ENCODE results near the gene PPARA.

Gene PPARA

GRCh38 chr22:46280999-46281623, 130.8 kb downstream of the PPARA start:
- DNase-seq: peak; percentile 41

DNA sequence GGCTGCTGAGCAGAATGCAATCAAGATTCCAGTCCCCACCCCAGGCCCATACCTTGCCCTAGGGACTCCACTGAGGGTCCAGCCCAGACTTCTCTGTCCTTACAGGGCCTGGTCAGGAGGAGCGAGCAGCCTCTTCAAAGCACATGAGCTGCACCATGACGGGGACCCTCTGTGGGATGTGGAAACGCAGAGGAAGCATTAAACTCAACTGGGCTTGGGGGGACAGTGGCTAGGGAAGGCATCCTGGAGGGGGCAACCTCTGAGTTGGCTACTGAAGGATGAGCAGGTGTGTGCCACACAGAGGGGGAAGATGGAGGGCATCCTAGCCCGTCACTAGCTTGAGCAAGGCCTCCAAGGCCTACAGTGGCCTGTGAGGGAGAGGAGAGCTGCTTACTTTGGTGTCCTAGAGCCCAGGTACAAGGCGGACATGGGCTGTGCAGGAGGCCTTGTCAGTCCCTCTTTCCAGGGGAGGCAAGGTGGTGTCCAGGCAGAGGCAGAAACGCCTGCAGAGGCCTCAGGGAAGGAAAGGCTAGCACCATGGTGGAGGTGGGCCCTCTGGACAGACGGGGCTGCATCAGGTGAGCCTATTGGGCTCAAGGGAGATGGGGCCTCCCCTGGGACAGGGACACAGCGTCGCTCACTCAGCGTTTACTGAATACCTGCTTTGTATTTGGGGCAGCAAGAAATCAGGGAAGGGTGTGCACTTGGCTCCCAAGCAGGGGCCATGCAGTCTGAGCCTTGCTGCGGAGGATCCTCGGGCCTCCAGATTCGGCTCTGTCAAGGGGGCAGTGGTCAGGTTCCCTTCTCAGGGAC, 131.7 kb downstream of the PPARA start:
- no peak for DNase-seq

DNA sequence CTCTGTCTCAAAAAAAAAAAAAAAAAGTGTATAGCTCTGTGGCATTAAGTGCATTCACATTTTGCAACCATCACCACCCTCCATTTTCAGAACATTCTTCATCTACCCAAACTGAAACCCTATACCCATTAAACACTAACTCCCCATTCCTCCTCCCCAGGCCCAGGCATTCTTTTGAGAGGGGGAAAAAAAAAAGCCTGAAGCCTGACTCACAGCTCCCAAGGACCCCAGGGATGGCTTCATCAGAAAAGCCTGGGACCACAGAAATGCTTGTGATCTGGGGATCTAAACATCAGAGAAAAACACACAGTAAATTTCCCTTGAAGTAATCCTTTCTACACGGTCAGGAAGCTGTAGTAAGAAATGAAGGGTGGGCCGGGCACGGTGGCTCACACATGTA, 135.7 kb downstream of the PPARA start:
- DNase-seq: no peak

DNA sequence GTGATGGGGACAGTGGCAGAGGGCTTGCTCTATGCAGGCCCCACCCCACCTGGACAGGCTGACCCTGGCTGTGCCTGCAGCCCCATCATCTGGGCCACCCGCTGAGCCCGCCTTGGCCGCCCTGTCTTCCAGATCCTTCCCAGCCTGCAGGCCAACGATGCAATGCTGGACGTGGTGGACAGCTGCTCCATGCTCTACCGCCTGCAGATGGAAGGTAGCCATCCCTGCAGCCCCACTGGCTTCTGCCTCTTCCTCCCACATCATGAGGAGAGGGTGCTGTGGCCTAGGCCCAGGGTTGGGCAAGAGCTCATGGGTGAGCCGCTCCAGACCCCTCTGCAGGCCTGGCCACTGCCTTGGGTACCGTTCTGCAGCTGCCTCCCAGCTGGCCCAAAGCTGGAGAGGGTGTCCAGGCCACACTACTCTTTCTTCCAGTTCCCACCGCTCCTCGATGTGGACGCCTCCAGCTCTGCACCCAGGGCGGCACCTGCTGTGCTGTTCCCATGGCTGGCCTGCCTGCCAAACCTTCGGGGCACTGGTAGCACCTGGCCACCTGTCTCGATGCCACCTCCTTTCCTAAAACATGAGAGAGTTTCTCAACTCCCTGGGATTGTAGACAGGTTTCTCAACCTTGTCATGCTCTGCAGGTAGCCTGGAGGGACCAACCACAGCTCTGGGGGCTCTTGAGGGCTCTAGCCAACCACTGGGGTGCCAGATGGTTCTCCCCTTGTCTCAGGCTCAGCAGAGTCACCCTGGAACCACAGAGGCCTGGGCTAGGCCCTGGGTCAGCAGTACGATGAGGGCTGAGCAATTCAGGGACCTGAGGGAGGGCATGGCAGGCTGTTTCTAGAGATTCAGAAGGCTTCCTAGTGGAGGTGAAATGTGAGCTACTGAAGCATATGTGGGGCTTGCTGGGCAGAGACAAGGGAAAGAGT, 136.9 kb downstream of the PPARA start:
- DNase-seq: no peak

- no peak for DNase-seq
These were observed 137.8 kb downstream of the PPARA start for GRCh38 chr22:46287873-46288751.

- no peak for DNase-seq
These were observed 138.5 kb downstream of the PPARA start for GRCh38 chr22:46288846-46289243.

DNA sequence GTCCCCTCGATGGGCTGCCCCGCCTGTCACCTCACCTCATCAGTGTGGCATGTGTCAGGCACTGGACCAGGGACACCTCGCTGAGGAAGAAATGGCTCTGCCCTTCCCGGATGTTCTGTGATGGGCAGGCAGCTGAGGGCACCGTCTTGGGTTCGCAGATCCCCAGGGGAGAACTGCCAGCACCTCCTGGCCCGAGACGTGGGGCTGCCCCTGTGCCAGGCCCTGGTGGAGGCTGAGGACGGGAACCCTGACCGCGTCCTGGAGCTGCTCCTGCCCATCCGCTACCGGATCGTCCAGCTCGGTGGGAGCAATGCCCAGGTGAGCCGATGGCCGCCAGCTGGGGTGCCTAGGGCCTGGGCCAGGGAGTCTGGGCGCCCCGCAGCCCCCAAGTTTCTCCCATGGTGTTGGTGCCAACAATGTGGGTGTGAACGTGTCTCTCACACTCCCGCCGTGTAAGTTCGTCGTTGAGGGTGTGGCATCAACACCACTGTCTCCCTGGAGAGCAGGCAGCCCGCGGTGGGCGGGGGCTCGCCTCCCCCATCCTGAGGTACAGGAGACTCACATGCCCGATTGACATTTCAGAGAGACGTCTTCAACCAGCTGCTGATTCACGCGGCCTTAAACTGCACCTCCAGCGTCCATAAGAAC, 139.0 kb downstream of the PPARA start:
- no peak for DNase-seq

DNA sequence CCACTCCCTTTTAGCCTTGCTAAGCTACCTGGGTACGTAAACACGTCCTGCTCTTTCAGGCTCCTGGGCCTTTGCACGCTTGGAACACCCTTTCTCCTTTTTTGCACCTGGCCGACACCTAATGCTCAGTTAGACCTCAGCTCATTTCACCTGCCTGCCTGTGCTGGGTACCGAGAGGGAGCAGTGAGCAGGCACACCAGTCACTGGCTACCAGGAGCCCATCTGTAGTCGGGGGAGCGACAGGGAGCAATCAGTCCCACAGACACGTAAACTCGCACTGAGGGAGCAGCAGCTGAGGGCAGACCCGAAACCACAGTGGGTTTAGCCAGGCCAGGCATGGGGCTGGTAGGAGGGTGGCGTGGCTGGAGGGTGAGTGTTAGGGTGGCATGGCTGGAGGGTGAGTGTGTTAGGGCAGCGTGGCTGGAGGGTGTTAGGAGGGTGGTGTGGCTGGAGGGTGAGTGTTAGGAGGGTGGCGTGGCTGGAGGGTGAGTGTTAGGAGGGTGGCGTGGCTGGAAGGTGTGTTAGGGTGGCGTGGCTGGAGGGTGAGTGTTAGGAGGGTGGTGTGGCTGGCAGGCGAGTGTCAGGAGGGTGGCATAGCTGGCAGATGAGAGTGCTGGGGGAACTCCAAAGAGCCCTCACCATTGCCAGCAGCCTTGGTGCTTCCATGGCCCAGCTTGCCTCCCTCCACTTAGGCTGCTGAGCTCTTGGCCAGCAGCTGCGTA, 140.0 kb downstream of the PPARA start:
- DNase-seq: no peak

GRCh38 chr22:46290843-46291785, 140.8 kb downstream of the PPARA start:
- no peak for DNase-seq

GRCh38 chr22:46292173-46292572, 141.8 kb downstream of the PPARA start:
- DNase-seq: no peak

GRCh38 chr22:46292732-46293131, 142.4 kb downstream of the PPARA start:
- no peak for DNase-seq
